ENCODE measurements around the gene HRCT1. TPM values are rescaled to one million over a fixed set of nuclear protein-coding genes. Genes with fewer than 3 reads are reported as not detected.

The HRCT1 gene
- total and polyA plus RNA-seq, 2 donors (not counting 1 experiment from before 2014, with no cell fraction given): not detected

DNA sequence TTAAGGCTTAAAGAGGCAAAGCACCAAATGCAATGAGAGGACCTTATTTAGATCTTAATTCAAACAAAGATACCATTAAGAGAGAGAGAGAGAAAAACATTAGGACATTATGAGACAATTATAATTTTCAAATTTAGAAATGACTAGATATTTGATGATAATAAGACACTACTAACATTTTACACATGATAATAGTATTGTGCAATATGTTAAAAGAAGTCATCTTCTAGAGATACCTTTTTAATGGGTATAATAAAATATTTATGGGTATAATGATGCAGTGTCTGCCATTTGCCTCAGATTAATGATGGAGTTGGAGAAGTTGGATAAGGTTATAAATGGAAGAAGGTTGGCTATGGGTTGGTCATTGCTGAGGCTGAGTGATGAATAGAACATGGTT, 24.5 kb downstream of the HRCT1 start:
- CTCF ChIA-PET: no interaction called here
- Histone ChIP-seq H3K4me2 (replicated peaks; ENCODE audit: low read depth, low read length, poor library complexity, severe bottlenecking) (no peak overlapping the region), H3K36me3 (replicated peaks in 1 of 2; ENCODE audit: control extremely low read depth in 1 of 2, control insufficient read depth in 1 of 2, extremely low read depth in 1 of 2, insufficient read depth in 2 of 2, low read length in 1 of 2) (no peaks in the 10 kb centered on the region), H3K4me1 (ENCODE audit: control insufficient read depth in 2 of 2, insufficient read depth in 2 of 2, low read length in 2 of 2) (peaks cover 0 to 6% of the 10 kb centered on the region in 2 donors), H3K9me3 (ENCODE audit: control extremely low read depth in 1 of 3, control insufficient read depth in 2 of 3, insufficient read depth in 1 of 3, low read length in 2 of 3) (no peaks in the 10 kb centered on the region), H3K27me3 (replicated peaks in 1 of 4; ENCODE audit: control extremely low read depth in 1 of 4, control insufficient read depth in 3 of 4, insufficient read depth in 4 of 4, low read length in 3 of 4) (peaks cover 0 to 16% (median 11%) of the 10 kb centered on the region in 4 experiments), H3K9ac (ENCODE audit: low read length) (no peak overlapping the region), H3K79me2 (ENCODE audit: control insufficient read depth, insufficient read depth, low read length) (no peaks in the 10 kb centered on the region), H2AFZ (ENCODE audit: insufficient read depth, low read depth, low read length, poor library complexity, severe bottlenecking) (no peak overlapping the region), H3K4me3 (ENCODE audit: control extremely low read depth in 1 of 5, extremely low read depth in 1 of 5, insufficient read depth in 1 of 5, low read depth in 2 of 5, low read length in 4 of 5) (no peak overlapping the region), H4K20me1 (ENCODE audit: control insufficient read depth, insufficient read depth, low read length, poor library complexity, severe bottlenecking) (no peaks in the 10 kb centered on the region), H3K27ac (ENCODE audit: low read length in 2 of 2) (no peak overlapping the region)
- Mint-ChIP-seq H3K9me3 (ENCODE audit: insufficient read depth) (no peaks in the 10 kb centered on the region), H3K4me3 (no peak overlapping the region), H3K4me1 (peaks cover 3% of the 10 kb centered on the region), H3K27ac (no peak overlapping the region), H3K27me3 (peaks cover 51% of the 10 kb centered on the region)
- no peak for DNase-seq
- intact Hi-C loops (cut with micrococcal nuclease): no loop called here
- ATAC-seq (ENCODE audit: low read depth): no peak
- POLR2A ChIA-PET: no interaction called here
- no peak for TF ChIP-seq EZH2 (IDR thresholded peaks at IDR 0.05; ENCODE audit: borderline replicate concordance, insufficient read depth, low read depth, low read length, poor library complexity, severe bottlenecking)
- TF ChIP-seq, protein P1, sequence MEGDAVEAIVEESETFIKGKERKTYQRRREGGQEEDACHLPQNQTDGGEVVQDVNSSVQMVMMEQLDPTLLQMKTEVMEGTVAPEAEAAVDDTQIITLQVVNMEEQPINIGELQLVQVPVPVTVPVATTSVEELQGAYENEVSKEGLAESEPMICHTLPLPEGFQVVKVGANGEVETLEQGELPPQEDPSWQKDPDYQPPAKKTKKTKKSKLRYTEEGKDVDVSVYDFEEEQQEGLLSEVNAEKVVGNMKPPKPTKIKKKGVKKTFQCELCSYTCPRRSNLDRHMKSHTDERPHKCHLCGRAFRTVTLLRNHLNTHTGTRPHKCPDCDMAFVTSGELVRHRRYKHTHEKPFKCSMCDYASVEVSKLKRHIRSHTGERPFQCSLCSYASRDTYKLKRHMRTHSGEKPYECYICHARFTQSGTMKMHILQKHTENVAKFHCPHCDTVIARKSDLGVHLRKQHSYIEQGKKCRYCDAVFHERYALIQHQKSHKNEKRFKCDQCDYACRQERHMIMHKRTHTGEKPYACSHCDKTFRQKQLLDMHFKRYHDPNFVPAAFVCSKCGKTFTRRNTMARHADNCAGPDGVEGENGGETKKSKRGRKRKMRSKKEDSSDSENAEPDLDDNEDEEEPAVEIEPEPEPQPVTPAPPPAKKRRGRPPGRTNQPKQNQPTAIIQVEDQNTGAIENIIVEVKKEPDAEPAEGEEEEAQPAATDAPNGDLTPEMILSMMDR (IDR thresholded peaks at IDR 0.05): no peak

- Histone ChIP-seq H3K4me3 (ENCODE audit: control extremely low read depth in 1 of 5, extremely low read depth in 1 of 5, insufficient read depth in 1 of 5, low read depth in 2 of 5, low read length in 4 of 5) (no peak overlapping the region), H3K4me1 (ENCODE audit: control insufficient read depth in 2 of 2, insufficient read depth in 2 of 2, low read length in 2 of 2) (peaks cover 0 to 6% of the 10 kb centered on the region in 2 donors), H4K20me1 (ENCODE audit: control insufficient read depth, insufficient read depth, low read length, poor library complexity, severe bottlenecking) (no peaks in the 10 kb centered on the region), H3K4me2 (replicated peaks; ENCODE audit: low read depth, low read length, poor library complexity, severe bottlenecking) (no peak overlapping the region), H2AFZ (ENCODE audit: insufficient read depth, low read depth, low read length, poor library complexity, severe bottlenecking) (no peak overlapping the region), H3K9ac (ENCODE audit: low read length) (no peak overlapping the region), H3K9me3 (ENCODE audit: control extremely low read depth in 1 of 3, control insufficient read depth in 2 of 3, insufficient read depth in 1 of 3, low read length in 2 of 3) (no peaks in the 10 kb centered on the region), H3K27ac (ENCODE audit: low read length in 2 of 2) (no peak overlapping the region), H3K27me3 (replicated peaks in 1 of 4; ENCODE audit: control extremely low read depth in 1 of 4, control insufficient read depth in 3 of 4, insufficient read depth in 4 of 4, low read length in 3 of 4) (peaks cover 0 to 16% (median 11%) of the 10 kb centered on the region in 4 experiments), H3K36me3 (replicated peaks in 1 of 2; ENCODE audit: control extremely low read depth in 1 of 2, control insufficient read depth in 1 of 2, extremely low read depth in 1 of 2, insufficient read depth in 2 of 2, low read length in 1 of 2) (no peaks in the 10 kb centered on the region), H3K79me2 (ENCODE audit: control insufficient read depth, insufficient read depth, low read length) (no peaks in the 10 kb centered on the region)
- ATAC-seq (ENCODE audit: low read depth) (no peak), DNase-seq (no peak)
- intact Hi-C loops (cut with micrococcal nuclease): no loop called here
- Mint-ChIP-seq H3K4me1 (peaks cover 3% of the 10 kb centered on the region), H3K27ac (no peak overlapping the region), H3K27me3 (peaks cover 51% of the 10 kb centered on the region), H3K4me3 (no peak overlapping the region), H3K9me3 (ENCODE audit: insufficient read depth) (no peaks in the 10 kb centered on the region)
- ChIA-PET POLR2A (no interaction called here), CTCF (interaction anchor here (1.0 kb wide), 1 partner anchor 24 kb away, joined by 4 read pairs; no protein-coding TSS in a partner anchor)
- TF ChIP-seq EZH2 (IDR thresholded peaks at IDR 0.05; ENCODE audit: borderline replicate concordance, insufficient read depth, low read depth, low read length, poor library complexity, severe bottlenecking): no peak
- whole genome bisulfite sequencing (ENCODE audit: insufficient coverage): 100% methylated on average over 2 of the region's 3 CpGs
Observed at GRCh38 chr9:35930989-35931388, 25.0 kb downstream of the HRCT1 start.
